HG03457 (cell line): ENCODE measurements around the gene TEP1.

Experiments used
- ATAC-seq: cut with Tn5 transposase; IDR thresholded peaks from one replicate; pipeline ENCODE4 v1.9.1; 2021; ENCODE audit warnings: moderate number of reproducible peaks; ENCODE audit not compliant: unreplicated experiment

TEP1 gene

DNA sequence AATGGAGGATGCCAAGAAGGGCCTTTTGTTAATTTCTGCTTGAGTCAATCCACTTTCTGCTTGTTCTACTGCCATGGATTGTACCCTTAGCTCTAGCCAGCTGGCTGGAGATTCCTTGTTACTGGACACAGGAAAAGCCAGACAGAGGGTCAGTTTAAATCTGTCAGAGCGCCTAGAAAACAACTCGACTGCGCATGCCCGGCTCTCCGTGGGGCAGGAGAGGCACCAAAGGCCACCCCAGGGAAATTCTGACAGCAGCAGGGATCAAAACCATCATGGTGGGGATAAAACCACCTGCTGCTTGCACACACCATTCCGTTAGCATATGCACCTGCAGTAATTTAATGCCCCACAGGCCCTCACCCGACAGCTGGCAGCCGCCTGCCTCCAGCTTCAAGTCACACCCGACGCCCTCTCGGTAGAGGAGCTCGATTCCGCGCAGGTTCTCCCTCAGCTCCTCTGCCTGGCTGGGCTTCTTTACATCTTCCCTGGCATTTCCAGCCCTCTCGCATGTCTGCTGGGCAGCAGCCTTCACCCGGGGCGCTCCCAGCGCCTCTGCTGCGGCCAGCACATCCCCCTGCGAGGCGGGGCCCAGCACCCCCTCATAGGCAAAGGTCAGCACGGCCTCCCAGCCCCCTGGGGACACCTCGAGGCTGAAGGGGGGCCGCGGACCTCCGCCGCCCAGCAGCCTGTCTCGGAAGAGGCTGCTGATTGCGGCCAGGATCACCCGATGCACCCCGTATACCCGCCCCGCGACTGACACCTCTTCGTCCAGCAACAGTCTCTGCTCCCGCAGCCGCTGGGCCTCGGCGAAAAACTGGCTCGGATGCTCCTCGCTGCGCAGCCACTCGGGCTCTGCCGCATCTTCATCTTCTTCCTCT is 21.6 kb upstream of the TEP1 start:
- ATAC-seq = no peak

DNA sequence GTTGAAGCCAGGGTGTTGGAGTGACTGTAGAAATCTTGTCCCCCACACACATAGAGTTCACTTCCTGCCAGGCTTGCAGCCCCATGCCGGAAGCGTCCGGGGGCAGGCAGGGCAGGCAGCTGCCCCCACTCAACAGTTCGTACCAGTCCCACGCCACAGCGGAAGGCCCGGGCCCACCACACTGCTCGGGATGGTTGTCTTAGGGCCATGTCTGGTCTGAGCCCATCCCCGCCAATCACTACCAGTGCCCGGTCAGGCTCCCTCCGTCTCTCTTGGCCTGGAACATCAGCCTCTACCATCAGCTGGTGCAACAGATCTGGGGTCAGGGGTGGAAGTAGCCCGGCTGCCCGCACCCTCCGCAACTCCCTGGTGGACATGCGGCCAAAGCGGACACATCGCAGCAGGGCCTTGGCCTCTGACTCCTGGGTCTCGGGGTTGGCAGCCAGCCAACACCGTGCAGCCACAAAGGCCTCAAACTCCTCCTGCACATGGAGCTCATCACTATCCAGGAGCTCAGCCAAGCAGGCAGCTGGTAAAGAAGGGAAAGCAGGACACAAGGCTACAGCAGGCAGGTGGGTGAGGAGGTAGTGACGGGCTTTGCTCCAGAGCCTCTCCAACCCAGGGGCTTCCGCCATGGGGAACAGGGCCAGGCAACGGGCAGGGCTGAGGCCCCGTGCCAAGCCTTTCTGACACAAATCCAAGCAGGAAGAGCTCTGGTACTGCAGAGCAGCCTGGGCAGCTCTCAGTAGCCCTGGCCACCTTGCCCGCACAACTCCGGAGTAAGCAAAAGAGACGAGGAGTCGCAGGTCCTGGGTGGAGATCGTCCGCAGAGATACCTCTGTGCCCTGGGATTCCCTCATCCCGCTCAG is 16.7 kb upstream of the TEP1 start:
- no peak for ATAC-seq

DNA sequence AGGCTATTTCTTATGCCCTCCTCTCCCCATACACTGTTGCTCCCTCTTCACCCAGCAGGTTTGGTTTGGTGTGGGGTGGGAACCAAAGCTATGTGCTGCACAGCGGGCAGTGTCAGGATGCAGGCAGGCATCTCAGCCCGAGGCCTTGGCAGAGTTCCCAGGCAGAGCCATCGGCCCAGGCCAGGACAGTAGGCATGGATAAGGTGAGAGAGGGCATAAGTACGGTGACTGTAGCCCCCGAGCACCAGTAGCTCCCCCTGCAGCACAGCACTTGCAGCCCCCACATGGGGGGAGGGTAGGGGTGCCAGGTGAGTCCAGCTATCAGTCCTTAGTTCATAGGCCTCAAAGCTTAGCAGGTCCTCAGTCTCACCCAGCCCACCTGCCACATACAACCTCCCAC is 15.5 kb upstream of the TEP1 start:
- ATAC-seq = no peak

DNA sequence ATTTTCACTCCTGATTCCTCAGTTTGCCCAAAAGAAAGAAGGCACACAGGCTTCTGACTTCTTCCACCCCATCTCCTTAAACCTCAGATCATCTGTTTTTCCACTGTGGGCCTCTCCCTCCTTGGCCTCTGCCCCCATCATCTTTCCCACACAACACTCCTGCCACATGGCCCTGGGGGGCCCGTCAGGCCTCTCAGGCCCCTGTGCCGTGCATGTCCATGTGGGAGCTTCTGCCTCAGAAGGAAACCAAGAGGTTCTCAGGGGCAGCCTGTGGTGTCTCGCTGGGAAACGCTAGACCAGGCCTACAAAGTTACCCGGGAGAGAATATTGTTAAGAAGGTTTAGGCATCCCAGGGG is 14.7 kb upstream of the TEP1 start:
- ATAC-seq = no peak

DNA sequence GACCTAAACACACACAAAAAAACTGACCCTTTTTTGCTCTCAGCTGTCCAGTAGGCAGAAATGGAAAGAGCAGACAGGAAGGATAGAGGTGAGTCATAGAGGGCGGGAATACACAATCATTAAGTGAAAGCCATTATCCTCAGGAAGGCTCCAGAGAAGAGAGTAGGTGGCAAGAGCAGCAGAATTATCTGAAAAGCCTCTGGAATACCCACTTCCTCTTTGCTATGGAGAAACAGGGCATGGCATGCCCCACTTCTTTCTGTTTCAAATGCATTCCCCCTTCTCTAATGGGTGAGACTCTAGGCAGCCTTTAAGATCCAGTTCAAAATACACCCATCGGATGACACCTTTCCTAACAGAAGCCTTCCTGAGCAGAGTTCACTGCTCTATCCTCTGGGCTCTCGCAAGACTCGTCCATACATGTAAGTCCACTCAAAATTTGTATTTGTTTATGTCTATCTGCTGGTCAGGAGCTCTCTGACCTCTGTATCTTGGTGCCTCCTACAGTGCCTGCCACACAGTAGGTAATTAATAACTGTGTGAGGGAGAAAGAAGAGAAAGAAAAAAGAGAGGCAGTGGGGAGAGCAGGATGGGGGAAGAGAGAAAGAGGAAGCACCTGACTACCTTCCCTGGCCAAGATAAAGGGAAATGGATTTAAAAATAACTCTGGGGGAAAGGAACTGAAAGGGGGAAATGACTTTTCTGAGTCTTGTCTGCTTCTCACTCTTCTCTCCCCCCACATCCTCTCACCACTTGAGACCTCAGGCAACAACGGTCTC is 14.1 kb upstream of the TEP1 start:
- no peak for ATAC-seq

DNA sequence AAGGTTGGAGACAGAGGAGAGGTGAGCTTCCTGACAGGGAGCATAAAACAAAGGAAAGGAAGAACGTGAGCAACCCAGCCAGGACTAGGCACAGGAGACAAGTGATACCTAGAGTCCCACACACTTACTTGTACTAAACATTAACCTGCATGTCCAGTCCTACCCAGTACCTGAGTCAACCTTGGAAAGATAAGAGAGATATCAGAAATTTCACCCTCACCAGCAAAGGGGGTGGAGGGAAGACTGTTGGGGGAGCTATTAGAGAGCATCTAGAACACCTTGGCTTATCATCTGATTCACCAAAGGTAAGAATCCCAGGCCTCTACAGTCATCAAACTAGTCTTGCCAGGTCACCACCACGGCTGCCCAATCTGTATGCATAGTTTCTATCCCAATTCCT is 11.6 kb upstream of the TEP1 start:
- ATAC-seq = no peak

DNA sequence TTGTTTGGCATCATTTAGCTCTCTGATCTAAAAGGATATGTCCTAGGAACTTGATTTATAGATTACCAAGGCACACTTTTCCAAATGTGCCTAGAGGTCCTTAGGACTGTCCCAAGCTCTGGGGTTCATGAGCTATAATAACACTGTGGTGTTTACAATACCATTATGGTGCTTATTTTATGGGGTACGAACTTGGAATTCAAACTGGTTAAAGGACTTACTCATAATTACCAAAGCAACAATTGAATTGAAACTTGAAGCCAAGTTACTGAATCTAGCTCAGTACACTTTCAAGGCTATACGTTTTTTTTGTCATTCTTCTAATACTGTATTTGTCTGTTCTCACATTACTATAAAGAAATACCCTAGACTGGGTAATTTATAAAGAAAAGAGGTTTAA is 9.6 kb upstream of the TEP1 start:
- no peak for ATAC-seq

DNA sequence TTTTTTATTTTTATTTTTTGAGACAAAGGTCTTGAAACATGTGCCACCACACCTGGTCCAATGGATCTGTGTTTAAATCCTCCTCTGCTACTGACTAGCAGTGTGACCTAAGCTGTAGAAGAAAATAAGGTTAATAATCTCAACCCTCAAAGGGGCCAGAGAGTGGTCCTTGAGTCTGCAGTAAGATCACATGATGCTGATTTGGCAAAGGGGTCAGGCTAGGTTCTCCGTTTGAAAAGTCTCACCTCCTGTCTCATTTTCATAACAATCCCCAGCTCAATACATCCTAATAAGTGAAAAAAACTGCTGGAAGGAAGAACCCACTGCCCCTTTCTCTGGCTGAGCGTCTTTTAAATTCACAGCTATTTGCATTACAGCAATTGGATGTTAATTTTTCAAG is 8.0 kb upstream of the TEP1 start:
- ATAC-seq = no peak

DNA sequence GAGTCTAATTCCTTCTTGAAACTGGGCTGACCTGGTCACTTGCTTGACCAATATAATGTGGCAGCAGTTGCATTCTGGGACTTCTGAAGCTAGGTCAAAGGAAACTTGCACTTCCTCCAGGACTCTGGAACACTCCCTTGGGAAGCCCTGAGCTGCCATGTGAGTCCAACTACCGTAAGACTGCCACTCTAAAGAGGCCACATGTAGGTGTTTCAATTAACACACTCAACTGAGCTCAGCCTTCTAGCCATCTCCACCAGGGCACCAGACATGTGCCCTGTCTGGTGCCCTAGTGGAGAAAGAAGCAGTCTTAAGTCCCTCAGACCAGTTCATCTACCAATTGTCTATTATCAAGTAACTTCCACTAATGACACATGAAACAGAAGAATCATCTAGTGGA is 6.1 kb upstream of the TEP1 start:
- no peak for ATAC-seq

DNA sequence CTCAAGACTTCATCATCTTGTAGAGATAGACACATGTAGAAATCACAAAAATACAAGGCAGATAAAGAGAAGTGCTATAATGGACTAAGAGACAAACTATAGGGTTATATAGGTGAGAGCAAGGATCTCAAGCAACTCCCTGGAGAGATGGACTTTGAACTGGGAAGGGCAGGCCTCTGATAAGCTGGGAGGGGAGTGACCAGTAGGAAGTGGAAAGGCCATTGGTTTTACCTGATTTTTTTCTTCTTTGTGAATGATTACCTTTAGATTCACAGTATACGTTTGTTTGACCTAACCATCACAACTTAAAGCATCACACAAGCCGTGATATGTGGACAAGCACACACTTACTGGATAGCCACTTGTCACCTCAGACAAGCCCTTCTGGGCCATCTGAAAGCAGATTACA is 5.2 kb upstream of the TEP1 start:
- no peak for ATAC-seq

DNA sequence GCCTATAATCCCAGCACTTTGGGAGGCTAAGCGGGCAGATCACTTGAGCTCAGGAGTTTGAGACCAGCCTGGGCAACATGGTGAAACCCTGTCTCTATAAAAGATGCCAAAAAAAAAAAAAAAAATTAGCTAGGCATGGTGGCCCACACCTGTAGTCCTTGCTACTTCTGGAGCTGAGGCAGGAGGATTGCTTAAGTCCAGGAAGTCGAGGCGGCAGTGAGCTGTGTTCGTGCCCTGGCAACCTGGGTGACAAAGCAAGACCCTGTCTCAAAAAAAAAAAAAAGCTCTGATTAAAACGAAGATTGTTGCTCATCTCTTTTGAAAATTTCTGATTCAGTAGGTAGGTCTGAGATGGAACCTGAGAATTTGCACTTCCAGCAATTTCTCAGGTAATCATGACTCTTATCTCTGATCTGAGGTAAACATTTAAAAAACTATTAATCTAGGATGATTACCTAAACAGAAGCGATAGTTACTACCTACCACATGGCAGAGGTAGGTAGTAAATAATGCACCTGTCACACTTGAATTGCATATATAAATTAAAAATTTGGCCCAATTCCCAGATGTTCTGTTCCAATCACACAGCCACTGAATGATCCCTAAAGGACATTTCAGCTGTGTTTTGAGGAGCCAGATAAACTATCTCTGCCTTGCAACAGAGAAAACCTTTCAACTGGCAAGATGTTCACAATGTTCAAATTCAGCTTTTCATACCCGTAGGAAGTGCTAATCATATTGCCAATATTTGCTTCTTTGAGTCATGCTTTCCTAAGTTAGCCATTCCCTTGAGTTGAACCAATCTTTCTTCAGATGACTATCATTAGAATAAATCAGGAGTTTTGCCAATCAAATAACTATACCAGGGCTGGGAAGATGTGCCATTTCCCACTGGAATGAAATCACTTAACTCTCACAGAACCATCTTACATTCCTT is 4.2 kb upstream of the TEP1 start:
- ATAC-seq = no peak

DNA sequence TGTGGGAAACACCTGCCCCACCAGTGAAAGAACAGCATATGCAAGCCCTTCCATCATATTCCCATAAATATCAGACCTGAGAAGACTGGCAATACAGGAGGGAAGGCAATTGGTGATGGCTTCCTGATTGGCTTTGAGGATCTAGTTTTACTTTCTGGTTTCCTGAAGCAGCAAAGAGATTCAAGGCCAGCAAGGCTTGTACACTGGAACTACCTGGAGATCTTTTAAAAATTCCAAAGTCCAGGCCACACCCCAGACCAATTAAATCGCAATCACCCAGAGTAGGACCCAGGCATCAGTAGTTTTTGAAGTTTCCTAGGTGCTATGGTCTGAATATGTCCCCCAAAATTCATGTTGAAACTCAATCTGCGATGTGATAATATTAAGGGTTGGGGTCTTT is 2.9 kb upstream of the TEP1 start:
- ATAC-seq = no peak

DNA sequence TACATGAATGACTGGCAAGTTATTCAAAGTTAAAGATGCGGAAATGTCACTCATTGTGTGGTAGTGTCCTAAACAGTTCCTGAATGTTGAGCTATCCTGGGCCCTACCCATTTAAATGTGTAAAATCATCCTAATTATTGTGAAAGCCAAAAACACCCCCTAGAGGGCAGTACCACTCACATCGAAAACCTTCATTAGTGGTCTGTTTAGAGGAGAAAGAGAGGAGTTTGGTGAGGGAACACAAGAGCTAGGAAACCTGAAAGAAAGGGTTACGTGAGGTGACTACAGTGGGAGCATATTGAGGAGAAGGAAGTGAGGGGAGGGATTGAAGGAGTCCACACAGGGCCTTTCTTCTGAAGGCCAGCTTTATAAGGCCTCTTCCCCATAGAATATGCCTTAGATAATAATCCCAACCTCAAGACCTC is 2.5 kb upstream of the TEP1 start:
- no peak for ATAC-seq

DNA sequence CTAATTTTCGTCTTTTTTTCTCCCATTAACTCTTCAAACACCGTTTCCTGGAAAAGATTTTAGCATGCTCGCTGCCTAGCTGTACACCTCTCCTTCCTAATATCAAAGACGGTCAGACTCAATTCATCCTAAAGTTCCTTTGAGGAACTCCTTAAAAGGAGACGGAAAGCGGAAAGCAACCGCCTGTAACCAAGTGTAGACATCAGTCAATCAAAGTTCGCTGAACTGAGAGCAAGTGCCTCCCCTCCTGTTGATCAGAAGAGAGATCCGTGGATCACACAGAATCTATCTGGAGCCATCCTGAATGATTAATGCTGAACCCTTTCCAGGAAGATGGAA is 412 bp upstream of the TEP1 start:
- peak; percentile 38 for ATAC-seq

DNA sequence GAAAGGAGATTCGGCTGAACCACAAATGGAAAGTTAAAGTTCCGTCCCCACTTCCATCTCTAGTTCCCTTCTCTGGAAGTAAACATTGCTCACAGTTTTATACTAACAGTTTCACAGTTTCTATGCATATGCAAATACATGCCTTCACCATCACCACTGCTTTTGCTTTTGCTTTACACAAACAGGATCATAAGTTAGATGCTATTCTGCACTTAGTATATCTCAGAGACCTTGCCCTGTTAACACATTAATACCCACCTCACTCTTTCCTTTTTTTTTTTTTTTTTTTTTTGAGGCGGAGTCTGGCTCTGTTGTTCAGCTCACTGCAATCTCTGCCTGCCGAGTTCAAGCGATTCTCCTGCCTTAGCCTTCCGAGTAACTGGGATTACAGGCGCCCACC is 890 bp downstream of the TEP1 start:
- ATAC-seq = peak; percentile 37

DNA sequence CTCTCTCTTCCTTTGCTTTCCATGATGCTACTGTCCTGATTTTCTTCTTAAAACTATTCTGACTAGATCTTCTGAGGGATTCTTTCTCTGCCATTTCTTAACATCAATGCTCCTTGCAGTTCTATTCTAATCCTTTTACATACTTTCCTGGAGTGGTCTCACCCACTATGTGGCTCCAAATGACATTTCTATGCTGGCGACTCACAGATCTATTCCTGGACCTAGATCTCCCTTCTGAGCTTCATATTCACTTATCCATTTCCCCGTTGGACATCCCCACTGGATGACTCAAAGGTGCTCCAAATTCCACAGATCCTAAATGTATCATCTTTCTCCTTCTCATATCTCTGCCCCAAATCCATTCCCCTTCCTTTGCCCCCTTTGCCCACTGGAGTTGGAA is 4.1 kb downstream of the TEP1 start:
- ATAC-seq = no peak

DNA sequence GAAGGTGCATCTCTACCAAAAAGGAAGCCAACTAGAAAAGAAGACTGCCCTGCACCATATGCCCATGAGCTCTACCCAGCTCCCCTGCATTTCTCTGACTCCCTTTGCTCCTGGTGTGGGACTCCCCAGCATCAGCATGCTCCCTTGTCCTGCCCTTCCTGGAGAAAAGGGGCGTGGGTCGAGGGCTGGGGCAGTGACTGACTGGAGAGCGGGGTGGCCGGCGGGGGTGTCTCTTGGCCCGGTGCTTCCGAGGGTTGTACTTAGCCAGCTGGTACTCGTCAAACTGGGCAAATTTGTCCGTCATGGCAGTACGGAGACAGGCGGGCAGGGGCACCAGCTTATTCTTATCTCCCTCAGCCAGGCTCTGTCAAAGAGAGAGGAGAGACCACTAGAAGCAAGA is 9.8 kb downstream of the TEP1 start:
- no peak for ATAC-seq

DNA sequence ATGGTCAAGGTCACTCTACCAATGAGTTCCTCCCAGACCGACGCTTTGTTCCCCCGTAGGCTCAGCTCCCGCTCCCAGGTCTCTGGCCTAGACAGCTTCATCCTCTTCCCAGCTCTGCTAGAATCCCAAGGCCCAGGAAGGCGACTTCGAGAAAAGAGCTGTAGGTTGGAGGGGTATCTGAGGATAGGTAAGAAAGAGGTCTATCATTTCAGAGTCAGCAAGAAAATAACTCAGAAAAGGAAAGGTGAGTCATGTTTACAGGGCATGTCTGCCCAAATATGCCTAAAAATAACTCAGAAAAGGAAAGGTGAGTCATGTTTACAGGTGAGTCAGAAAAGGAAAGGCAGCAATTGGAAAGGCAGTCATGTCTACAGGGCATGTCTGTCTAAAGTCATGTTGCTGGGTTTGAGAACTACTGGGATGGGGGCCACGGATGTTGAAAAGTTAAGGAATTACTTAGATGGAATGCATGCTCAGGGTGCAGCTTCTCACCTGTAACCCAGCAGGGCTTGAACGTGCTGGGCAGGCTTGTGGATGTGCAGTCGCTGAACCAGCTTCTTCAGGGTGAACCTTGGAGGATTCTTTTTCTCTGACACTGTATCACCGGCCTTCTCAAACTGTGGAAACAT is 12.2 kb downstream of the TEP1 start:
- ATAC-seq = no peak

DNA sequence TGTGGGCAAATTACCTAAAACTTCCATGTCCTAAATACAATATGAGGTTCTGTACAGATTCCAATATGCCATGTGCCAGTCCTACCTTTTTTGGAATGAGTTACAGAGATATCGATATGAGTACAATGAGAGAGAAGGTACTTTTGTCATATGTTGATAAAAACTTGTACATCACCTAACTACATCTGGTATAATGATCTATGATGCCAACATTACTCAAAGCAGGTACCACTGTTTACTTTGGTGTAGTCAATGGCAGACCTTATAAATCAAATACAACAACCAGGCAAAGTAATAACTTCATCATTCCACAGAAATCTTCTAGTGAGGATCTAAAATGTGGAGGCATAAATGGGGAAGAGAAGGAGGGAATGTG is 12.7 kb downstream of the TEP1 start:
- no peak for ATAC-seq

DNA sequence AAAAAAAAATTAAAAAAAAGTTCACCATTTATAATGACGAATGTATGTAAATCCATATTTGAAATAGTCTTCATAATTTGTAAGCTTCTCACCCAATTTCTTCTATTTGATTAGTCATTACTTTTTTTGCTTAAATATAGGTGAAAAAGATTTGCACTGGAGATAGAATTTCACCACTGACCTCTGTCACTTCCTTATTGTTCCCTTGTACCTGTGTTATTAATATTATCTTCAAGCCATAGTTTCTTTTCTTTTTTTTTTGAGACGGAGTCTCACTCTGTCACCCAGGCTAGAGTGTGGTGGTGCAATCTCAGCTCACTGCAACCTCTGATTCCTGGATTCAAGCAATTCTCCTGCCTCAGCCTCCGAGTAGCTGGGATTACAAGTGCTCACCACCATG is 15.8 kb downstream of the TEP1 start:
- no peak for ATAC-seq
